OCI-LY1 (cell line): ENCODE data around the gene MAGED2.

Experiments
- CTCF ChIP-seq: fragments of 200-600 bp; sonication (generic), shearing (Covaris generic); IDR thresholded peaks from 2 replicates; pipeline ENCODE4 v1.5.1; 2017; ENCODE audit warnings: mild to moderate bottlenecking, antibody characterized with exemption, low read length, moderate library complexity, mixed read lengths
- EZH2 ChIP-seq: fragments of 200-600 bp; sonication (generic), shearing (Covaris generic); IDR thresholded peaks from 2 replicates; pipeline ENCODE4 v1.8.0; 2017; ENCODE audit warnings: borderline replicate concordance, mixed run types, mild to moderate bottlenecking, antibody characterized with exemption, low read length, moderate library complexity, mixed read lengths

GRCh38 chrX:54786967-54787366, 20.6 kb upstream of the MAGED2 start:
- peak; percentile 35; the same call in 1 of the 2 replicates for TF ChIP-seq CTCF
- no peak for TF ChIP-seq EZH2
